HG02759 (cell line): ENCODE results near the gene EPHB2.
A peak's percentile ranks its signal among the peaks of the same experiment; 100 is the strongest.

ENCODE experiments used
- ATAC-seq: cut with Tn5 transposase; IDR thresholded peaks from one replicate; pipeline ENCODE4 v1.9.1; 2021; ENCODE audit warnings: mild to moderate bottlenecking, moderate library complexity; ENCODE audit not compliant: unreplicated experiment

EPHB2 gene

GRCh38 chr1:22852144-22852655 lies 141.6 kb downstream of the EPHB2 start:
- no peak for ATAC-seq

GRCh38 chr1:22853651-22854185 lies 143.1 kb downstream of the EPHB2 start:
- no peak for ATAC-seq

DNA sequence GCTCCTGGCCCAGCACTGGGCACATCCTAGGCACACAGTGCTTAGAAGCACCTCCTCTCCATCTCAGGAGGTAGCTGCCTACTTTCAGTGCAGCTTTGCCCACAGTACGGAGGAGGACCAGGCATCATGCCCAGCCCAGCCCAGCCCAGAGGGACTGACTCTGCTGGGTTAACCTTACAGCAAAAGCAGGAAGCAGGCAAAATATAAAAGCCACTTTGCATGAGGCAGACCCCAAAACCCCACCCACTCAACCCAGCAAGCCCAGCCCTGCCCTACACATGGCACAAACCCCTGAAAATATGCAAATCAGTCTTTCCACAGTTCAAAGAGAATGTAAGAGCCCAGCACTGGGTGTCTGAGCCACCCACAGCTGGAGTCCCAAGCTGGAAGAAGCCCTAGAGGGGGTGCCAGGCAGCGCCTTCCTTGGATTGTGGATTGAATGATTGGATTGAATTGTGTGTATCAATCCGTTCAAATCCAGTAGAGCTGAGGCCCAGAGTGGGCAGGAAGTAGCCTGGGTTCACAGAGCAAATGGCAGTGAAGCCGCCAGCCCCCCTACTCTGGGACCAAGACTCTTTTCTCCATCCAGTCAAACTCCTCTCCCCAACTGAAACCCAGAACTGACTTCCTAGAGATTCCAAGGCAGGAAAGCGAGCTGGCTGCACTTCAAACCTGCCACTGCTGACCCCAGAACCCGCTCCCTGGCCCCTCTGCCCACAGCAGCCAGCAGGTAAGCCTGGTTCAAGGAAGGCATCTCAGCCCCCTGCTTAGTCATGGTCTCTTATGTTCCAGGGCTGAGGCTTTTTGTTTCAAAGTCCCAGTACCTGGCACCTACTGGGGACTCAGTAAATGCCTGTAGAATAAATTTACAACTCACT lies 144.3 kb downstream of the EPHB2 start:
- peak; percentile 54 for ATAC-seq

DNA sequence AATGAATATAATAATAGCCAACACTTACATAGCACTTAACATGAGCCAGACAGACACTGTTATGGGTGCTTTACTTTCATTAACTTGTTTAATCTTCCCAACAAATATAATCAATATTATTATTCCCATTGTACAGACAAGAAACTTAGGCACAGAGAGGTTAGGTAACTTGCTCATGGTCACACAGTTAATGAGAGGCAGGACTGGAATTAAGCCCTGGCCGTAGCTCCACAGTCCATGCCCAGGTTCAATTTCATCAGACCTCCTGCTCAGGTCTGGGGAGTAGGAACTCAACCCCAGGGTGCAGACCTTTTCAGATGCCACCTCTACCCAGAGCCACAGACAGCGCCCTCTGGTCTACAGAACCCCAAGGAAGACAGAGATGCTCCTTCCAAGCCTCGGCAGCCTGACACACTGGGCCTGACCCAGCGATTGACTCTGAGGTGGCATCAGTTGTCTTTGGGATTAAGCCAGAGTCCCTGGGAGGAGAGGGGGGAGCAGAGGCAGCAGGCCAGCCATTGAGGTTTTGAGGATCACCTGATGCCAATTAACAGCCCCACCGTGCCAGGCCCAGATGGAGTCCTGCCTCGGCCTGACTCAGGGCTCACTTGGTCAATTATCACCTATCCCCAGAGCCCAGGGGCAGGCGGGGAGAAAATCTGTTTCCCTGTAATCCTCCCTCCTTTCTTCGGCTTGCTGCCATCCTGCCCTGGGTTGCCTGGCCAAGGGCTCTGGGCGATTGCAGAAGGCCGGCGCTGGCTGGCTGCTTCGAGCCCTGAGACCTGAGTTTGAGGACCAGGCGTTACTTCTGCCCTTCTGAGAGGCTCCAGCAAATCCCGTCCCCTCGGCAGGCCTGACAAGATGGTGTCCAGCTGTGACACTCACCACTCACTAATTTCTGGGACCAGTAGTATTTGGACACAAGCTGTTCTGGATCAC lies 145.3 kb downstream of the EPHB2 start:
- no peak for ATAC-seq

GRCh38 chr1:22857661-22858060 lies 147.0 kb downstream of the EPHB2 start:
- ATAC-seq = no peak

DNA sequence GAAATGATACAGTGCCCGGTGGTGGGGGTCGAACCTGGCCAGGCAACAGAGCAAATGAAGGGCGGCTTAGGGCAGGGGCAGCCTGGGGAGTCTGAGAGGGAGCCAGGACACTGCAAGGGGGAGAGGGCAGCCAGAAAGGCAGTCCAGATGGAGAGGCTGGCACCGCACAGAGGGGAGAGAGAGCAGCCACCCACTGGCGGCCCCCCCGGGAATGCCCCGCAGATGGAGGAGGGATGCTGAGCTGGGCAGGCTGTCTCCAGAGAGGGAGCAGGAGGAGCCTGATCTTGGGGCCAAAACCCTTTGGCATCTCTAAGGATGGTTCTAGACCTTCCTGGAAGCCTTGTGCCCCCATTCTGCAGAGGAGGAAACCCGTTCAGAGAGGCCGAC lies 149.8 kb downstream of the EPHB2 start:
- no peak for ATAC-seq

DNA sequence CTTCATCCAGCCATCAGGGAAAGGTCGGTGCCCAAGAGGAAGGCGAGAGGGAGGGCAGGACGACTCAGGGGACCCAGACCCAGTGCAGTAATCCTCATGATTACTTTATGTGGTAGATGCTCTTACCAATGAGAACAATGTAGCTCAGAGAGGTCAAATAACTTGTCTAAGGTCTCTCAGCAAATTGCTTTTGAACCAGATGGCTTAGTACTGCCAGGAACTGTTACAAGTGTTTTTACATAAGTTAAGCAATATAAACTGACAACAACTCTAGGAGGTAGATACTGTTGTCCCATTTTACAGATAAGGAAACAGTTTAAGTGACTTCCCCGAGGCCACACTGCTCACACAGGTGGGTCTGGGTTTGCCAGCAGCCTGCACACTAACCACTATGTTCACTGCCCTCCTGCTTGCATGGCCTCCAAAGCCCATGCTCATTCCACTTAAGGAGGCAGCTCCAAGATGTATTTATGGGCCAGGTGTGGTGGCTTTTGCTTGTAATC lies 150.3 kb downstream of the EPHB2 start:
- no peak for ATAC-seq

GRCh38 chr1:22861764-22862440 lies 151.3 kb downstream of the EPHB2 start:
- ATAC-seq = no peak

DNA sequence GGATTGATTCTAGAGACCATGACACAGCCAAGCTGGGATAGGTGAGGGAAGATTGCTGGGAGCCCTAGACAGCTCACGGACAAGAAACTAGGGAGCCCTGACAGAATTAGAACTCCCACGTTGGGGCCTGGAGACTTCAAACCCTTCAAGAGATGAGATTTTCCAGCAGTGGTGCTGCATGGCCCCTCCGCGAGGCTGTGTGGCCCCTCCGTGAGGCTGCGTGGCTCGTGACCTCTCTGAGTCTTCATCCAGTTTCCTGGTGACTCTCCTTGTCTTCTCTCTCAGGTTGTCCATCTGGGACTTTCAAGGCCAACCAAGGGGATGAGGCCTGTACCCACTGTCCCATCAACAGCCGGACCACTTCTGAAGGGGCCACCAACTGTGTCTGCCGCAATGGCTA lies 152.1 kb downstream of the EPHB2 start:
- no peak for ATAC-seq

DNA sequence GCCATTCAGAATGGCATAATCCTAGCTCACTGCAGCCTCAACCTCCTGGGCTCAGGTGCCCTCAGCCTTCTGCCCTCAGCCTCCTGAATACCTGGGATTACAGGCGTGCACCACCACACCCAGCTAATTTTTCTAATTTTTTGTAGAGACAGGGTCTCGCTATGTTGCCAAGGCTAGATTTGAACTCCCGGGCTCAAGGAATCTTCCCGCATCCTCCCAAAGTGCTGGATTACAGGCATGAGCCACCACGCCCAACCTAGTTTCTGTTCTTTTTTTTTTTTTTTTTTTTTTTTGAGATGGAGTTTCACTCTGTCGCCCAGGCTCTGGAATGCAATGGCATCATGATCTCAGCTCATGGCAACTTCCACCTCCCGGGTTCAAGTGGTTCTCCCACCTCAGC lies 153.1 kb downstream of the EPHB2 start:
- ATAC-seq = no peak

- ATAC-seq = no peak
These were observed 154.2 kb downstream of the EPHB2 start for GRCh38 chr1:22864886-22865285.

DNA sequence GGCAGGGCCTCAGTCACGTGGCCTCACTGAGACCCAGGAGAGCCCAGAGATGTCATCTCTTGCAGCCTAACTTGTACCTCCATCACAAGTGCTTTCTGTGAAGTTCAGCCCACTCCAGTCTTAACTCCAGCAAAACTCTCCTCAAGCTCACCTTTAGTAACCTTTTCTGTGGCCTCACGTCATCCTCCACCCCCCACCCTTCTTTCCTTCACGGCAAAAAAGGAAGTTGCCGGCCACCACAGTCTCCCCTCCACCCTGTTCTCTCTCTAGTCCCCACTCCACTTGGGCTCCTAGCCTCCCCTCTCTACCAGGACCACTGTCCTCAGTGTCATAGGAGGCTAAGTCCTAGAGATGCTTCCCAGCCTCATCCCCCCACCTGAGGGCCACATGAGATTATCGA lies 155.1 kb downstream of the EPHB2 start:
- no peak for ATAC-seq

- ATAC-seq = no peak
These were observed 156.2 kb downstream of the EPHB2 start for GRCh38 chr1:22866868-22867267.

GRCh38 chr1:22868331-22868730 lies 157.7 kb downstream of the EPHB2 start:
- ATAC-seq = no peak

GRCh38 chr1:22869325-22869724 lies 158.7 kb downstream of the EPHB2 start:
- ATAC-seq = no peak

- no peak for ATAC-seq
These were observed 159.7 kb downstream of the EPHB2 start for GRCh38 chr1:22870201-22870871.

DNA sequence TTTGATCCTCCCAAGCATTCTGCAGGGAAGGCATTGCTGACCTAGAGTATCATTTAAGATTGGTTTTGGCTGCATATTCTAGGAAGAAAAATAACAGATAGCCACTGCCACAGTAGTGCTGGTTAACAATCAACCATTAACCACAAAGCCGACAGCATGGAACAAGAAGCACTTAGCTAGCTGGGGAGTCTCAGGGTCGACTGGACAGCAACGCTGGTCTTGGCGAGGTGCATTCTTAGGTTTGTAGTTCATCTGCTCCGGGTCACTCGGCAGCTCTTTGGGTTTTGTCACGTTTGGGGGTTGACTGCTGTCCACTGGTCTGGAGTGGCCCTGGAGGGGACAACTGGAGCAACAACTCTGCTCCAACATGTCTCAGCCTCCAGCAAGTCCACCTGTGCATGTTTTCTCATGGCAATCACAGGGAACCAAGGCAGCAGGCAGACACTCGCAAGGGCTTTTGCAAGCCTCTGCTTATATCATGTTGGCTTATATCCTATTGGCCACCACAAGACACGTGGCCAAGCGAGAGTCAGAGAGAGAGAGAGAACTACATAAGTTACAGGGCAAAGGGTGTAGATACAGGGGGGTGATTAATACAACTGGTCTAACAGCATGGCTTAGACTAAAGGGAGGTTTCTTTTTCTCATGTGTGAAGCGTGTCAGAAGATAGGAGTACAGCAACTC lies 162.5 kb downstream of the EPHB2 start:
- ATAC-seq = no peak

DNA sequence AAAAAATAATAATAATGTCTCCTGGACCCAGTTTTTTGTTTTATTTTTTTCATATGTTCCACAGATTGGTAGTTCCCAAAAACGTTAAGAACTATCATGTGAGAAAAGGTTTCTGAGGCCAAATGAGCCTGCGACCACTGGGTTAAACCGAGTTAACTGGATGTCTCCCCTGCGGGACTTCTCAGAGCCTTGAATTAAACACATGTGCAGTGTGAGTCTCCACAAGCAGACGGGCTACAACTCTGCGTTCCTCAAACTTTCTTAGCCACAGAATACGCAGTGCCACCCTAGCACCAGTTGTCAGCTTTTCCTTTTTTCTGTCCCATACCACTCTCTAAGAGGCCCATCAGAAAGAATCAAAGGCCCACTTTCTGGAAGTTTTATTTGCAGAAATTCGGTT lies 164.1 kb downstream of the EPHB2 start:
- ATAC-seq = no peak

DNA sequence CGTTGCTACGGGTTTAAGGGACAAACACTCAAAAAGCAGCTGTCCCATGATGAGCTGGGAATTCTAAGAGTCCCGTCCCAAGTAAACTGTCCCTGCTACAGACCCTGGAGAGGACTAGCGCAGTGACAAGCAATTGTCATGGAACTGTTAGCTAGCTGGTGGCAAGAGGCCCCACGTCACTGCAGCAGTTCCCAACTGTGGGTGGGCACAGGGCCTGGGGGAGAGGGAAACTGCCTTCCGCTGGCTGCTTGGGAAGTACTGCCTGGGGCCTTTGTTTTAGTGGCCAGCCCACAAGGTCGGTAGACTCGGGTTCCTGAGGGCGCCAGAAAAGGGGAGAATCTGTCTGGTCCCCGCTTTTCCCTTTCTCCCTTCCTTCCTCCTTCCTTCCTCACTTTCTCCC lies 164.6 kb downstream of the EPHB2 start:
- ATAC-seq = no peak
